GM23248 (cell line): ENCODE results near the gene TSPAN17.

ENCODE experiments used
- EZH2 ChIP-seq: fragments of 200-600 bp; sonication (generic); IDR thresholded peaks from 2 replicates; pipeline ENCODE4 v1.6.1; 2018; ENCODE audit warnings: antibody characterized with exemption, mild to moderate bottlenecking; ENCODE audit not compliant: insufficient read depth, poor library complexity, severe bottlenecking
- EZH2phosphoT487 ChIP-seq: fragments of 200-600 bp; sonication (generic); IDR thresholded peaks from 2 replicates; pipeline ENCODE4 v1.6.1; 2018; ENCODE audit warnings: antibody characterized with exemption, moderate library complexity, mild to moderate bottlenecking, low read depth; ENCODE audit not compliant: insufficient read depth

DNA sequence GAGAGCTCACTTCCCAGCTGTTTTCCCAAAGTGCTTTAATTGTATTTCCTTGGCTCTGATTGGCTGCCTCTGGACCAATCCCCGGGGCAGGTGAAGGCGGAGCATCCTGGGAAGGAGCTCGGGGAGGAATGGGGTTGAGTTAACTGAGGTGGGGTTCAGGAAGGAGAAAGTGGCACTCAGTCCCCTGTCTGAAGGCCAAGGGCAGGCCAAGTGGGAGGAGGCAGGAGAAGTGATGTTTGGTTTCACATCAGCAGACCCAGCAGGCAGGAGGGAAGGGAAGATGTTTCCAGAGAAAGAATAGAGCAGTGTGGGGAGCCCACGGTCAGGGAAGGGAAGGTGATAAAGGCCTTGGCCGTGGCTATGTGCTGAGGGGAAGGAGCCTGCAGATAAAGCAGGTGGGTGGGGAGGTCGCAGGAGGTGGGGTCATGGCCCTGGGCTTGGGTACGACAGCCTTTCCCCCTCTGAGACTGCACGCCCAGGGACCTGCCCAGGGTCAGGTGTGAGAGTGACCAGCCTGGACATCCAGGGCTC lies 3.1 kb downstream of the TSPAN17 start:
- TF ChIP-seq EZH2 (no peak), EZH2phosphoT487 (no peak)
